GM12874 (cell line): ENCODE results near the gene ITGA2B.

Experiments used
- CTCF ChIP-seq: IDR thresholded peaks from 2 replicates; pipeline ENCODE4 v1.5.1; 2011; ENCODE audit warnings: low read depth, mild to moderate bottlenecking, control low read depth, low read length, moderate library complexity; ENCODE audit not compliant: insufficient read depth

ITGA2B gene

DNA sequence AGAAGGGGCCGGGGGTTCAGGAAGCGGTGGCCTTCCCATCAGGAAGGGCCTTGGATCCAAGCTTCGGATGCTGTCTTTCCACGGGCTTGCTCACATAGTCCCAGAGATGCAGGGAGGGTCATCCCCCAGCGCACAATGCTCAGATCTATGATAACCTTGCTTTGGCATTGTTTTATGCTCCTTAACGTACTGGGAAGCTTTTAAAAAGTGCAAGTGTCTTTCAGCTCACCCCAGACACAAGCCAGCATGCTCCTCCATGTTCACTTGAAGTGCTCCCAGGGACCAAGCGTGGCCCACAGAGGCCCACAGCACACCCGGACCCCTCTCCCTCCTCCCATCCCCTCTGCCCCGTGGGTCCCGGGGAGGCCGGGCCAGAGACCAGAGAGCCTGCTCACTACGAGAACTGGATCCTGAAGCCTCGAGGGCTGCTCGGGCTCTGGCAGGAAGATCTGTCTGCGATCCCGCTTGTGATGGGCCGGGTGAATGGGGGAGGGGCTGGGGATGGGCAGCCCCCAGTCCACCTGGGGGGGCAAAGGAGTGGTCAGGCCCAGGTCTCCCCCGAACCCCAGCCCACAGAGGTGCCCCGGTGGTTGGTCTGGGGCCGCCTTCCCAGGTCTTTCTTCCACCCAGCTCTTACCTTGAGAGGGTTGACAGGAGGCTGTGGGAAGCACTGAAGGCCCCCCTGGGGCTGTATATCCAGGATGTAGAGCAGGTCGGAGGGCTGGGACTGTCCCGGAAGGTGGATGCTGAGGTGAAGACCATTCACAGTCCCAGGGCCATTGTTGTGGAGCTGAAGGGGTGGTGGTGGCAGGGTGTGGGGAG is 14.0 kb downstream of the ITGA2B start:
- TF ChIP-seq CTCF = no peak

GRCh38 chr17:44374306-44375195 is 14.9 kb downstream of the ITGA2B start:
- no peak for TF ChIP-seq CTCF

- no peak for TF ChIP-seq CTCF
Observed at GRCh38 chr17:44372036-44372435, 17.4 kb downstream of the ITGA2B start.

GRCh38 chr17:44367231-44367979 is 22.0 kb downstream of the ITGA2B start:
- no peak for TF ChIP-seq CTCF

DNA sequence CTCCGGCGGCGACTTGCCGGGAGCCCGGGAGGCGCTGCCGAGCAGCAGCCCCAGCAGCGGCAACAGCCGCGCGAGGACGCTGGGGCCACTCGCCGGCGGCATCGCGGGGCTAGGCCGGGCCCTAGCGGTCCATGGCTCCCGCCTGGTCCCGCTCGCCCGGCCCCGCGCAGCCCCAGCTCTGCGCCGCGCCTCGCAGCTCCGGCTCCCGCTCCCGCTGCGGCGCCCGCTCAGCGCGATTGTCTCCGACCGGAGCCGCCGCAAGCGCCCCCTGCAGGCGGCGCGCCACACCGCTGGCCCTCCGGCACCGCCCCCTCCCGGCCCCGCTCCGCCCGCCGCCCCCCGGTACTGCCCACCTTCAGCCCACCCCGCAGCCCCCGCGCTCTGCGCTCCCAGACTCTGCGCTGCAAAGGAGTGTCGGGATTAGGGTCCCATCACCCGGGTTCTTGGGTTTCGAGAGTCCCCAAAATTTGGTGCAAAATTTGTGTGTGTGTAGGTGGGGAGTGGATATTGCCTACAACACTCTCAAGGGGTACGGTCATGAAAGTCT is 25.8 kb downstream of the ITGA2B start, which contains the start of gene FAM171A2:
TSS of gene FAM171A2 (minus strand) at position 241 of the 547 bp plus-strand sequence. CDS start at position 102, 139 bp downstream.
- TF ChIP-seq CTCF = peak; percentile 83

DNA sequence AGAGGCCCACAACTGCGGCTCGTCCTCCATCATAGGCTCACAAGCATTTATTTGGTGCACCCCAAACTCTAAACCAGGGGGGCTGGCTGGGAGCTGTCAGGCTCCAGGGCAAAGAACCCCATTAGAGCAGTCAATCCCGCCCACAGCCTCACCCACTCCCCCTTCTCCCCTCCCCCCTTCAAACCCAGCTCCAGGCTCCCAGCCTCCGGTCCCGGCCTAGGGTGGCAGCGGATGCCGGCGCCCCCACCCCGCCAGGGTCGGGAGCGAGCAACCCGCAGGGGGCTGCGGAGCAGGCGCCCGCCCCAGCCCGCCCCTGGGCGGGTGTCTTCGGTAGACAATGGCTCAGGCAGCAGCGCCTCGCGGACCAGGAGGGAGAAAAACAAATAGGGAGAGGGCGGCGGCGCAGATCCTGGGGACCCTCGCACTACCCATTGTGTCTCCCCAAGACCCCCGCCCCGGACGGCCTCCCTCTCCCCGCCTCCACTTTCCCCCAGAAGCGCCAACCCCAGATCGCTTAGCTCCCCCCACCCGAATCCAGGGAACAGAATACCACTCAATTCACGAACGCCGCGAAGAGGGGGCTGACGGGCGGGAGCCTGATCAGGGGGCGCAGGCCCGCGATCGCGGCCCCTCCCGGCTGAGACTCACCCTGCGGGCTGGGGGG is 26.4 kb downstream of the ITGA2B start:
- TF ChIP-seq CTCF = no peak
